Nephron (organoid): ENCODE measurements around the gene LAMA2.

Experiments used
- H3K27ac Mint-ChIP-seq, 3 experiments: 2 replicates each; pipeline ENCODE4 v1.8.0; 2020; ENCODE audit warnings: mixed read lengths in 3 of 3, mild to moderate bottlenecking in 2 of 3, moderate library complexity in 1 of 3
- H3K27me3 Mint-ChIP-seq: 2 replicates; pipeline ENCODE4 v1.8.0; 2021; ENCODE audit warnings: low read depth, mild to moderate bottlenecking, moderate library complexity, mixed read lengths
- H3K36me3 Mint-ChIP-seq: 2 replicates; pipeline ENCODE4 v1.8.0; 2020; ENCODE audit warnings: low read depth, mixed read lengths
- H3K4me1 Mint-ChIP-seq: 2 replicates; pipeline ENCODE4 v1.8.0; 2020; ENCODE audit warnings: mixed read lengths
- H3K4me3 Mint-ChIP-seq, 3 experiments: 2 replicates each; pipeline ENCODE4 v1.8.0; 2020; ENCODE audit warnings: mild to moderate bottlenecking in 3 of 3, mixed read lengths in 3 of 3, moderate library complexity in 2 of 3
- H3K9me3 Mint-ChIP-seq: 2 replicates; pipeline ENCODE4 v1.8.0; 2020; ENCODE audit warnings: mixed read lengths
- CTCF ChIP-seq, 3 experiments: fragments of 200-600 bp; sonication (generic); IDR thresholded peaks; one replicate each; pipeline ENCODE4 v1.5.0; 2021; ENCODE audit warnings: antibody characterized with exemption in 3 of 3; ENCODE audit not compliant: unreplicated experiment in 3 of 3

LAMA2 gene

GRCh38 chr6:129504456-129504855 is 621.5 kb downstream of the LAMA2 start:
- no peak for TF ChIP-seq CTCF (IDR thresholded peaks at IDR 0.05; ENCODE audit: unreplicated experiment in 3 of 3)
- Mint-ChIP-seq H3K27ac (no peak overlapping the region), H3K4me3 (no peak overlapping the region), H3K4me1 (peaks cover 22% of the 10 kb centered on the region), H3K36me3 (peaks cover 16% of the 10 kb centered on the region), H3K9me3 (no peaks in the 10 kb centered on the region), H3K27me3 (no peaks in the 10 kb centered on the region)

DNA sequence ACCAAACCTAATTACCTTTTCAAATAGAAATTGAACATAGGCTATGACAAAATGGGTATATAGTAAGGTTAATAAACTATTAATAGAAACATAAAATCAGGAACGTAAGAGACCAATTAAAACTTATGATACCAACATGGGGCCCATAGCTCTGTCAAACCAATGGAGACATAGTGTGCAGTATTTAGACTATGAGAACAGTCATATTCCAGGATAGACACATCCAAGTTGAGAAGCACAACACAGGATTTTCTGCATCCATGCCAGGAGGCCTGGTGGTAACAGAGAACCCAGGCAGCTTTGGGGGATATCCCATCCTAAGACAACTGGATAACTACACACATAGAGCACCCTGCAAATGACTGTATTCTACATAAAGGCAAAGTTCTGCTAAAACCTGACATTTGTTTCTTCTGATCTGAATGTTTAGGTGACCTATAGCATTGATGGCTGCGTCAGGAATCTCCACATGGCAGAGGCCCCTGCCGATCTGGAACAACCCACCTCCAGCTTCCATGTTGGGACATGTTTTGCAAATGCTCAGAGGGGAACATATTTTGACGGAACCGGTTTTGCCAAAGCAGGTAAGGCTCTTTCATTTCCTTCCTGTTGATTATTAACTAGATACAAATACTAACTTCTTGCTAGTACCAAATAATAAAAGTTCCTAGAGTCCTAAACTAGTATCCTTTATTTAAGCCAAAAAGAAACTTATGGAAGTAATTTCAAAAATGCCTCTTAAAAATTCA is 624.3 kb downstream of the LAMA2 start:
- H3K4me3 Mint-ChIP-seq = no peak overlapping the region
- H3K36me3 Mint-ChIP-seq = peaks cover 22% of the 10 kb centered on the region
- H3K27ac Mint-ChIP-seq = peak overlapping the region in 2 of 3 experiments; percentile 54 to 86
- no peak for TF ChIP-seq CTCF (IDR thresholded peaks at IDR 0.05; ENCODE audit: unreplicated experiment in 3 of 3)
- H3K4me1 Mint-ChIP-seq = peaks cover 7% of the 10 kb centered on the region
- H3K27me3 Mint-ChIP-seq = no peaks in the 10 kb centered on the region
- no peaks in the 10 kb centered on the region for H3K9me3 Mint-ChIP-seq

DNA sequence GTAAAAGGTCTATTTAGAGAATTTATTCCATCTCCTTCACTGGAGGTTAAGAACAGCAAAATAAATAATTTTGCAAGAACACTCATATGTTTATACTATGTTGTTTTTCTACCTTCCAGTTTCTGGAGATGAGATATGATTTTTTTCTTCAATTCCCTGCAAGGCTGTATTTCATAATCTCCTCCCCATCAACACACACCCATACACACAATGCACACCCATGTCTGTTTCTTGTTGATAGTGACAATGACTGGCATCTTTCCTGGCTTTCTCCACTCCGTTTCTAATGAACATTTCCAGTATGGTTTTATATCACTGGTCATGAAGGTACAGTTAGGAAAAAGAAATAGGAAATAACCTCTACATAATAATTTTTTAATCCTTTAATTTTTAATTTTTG is 624.9 kb downstream of the LAMA2 start:
- Mint-ChIP-seq H3K9me3 (no peaks in the 10 kb centered on the region), H3K36me3 (peaks cover 25% of the 10 kb centered on the region), H3K27ac (no peak overlapping the region), H3K4me1 (peaks cover 7% of the 10 kb centered on the region), H3K4me3 (no peak overlapping the region), H3K27me3 (no peaks in the 10 kb centered on the region)
- TF ChIP-seq CTCF (IDR thresholded peaks at IDR 0.05; ENCODE audit: unreplicated experiment in 3 of 3) = no peak

- Mint-ChIP-seq H3K4me3 (no peak overlapping the region), H3K27ac (no peak overlapping the region), H3K4me1 (peaks cover 14% of the 10 kb centered on the region), H3K9me3 (no peaks in the 10 kb centered on the region), H3K36me3 (peaks cover 25% of the 10 kb centered on the region), H3K27me3 (no peaks in the 10 kb centered on the region)
- no peak for TF ChIP-seq CTCF (IDR thresholded peaks at IDR 0.05; ENCODE audit: unreplicated experiment in 3 of 3)
Measured at GRCh38 chr6:129508477-129509145, 625.7 kb downstream of the LAMA2 start.

DNA sequence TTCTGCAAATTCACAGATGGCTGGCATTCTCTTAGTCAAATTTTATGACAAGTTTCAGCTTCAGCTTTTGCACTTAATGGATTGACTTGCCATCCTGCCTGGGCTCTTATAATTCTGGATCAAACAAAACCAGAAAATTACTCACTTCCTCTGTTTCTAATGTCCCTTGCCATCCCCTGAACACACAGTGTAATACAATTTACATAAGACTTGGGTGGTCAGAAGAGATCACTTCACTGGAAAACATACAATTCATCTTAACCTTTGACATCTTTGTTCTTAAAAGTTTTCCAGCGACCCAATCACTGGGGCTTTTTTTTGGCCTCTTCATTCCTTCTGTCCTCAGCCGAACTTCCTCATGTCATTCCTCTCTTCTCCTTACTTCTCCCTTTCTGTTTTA is 628.0 kb downstream of the LAMA2 start:
- H3K9me3 Mint-ChIP-seq = no peaks in the 10 kb centered on the region
- H3K36me3 Mint-ChIP-seq = peaks cover 25% of the 10 kb centered on the region
- H3K4me1 Mint-ChIP-seq = peaks cover 8% of the 10 kb centered on the region
- no peak for TF ChIP-seq CTCF (IDR thresholded peaks at IDR 0.05; ENCODE audit: unreplicated experiment in 3 of 3)
- no peak overlapping the region for H3K27ac Mint-ChIP-seq
- no peak overlapping the region for H3K4me3 Mint-ChIP-seq
- H3K27me3 Mint-ChIP-seq = no peaks in the 10 kb centered on the region
